ENCODE measurements around the gene PDAP1. TPM values are rescaled to one million over a fixed set of nuclear protein-coding genes. Genes with fewer than 3 reads are reported as not detected.

PDAP1 gene
- total RNA-seq, 2 experiments from 2014 or later: 207 to 213 TPM

DNA sequence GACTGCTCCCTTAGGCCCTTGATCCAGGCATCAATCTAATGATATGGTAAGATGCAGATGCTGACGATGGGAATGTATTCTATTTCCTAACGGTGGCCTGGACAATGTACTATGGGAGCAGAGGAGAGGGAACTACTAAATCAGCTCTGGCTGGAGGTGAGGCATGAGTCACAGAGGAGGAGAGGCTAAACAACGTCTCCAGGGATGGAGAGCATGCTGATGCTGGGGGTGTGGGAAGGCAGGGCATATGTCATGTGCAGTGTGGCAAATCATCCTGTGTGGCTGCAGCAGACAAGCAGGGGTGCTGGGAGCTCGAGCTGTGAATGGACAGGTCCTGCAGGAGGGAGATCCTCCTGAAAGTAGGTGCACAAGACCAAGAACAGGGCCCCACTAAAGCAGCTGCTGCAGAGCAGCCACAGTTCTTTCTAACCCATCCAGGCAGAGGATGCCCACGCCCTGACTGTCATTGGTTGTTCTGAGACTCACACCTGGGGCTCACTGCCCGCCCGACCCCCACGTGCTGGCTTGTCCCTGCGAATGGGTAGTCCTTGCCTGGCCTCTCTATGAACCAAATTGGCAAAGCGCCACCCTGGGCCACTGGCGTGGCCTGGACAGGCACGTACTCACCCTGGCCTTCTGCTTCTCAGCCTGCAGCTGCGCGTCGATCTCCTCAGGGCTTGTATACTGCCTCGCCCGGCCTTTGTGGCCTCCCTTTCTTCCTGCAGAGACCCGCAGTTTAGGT, 4.0 kb downstream of the PDAP1 start:
- ChIA-PET POLR2A (interaction anchor here (5.3 kb wide), 1 partner anchor 10 kb away, joined by 38 read pairs; no protein-coding TSS in a partner anchor), CTCF (interaction anchor here (1.3 kb wide), 1 partner anchor 18 kb away, joined by 4 read pairs; no protein-coding TSS in a partner anchor)

DNA sequence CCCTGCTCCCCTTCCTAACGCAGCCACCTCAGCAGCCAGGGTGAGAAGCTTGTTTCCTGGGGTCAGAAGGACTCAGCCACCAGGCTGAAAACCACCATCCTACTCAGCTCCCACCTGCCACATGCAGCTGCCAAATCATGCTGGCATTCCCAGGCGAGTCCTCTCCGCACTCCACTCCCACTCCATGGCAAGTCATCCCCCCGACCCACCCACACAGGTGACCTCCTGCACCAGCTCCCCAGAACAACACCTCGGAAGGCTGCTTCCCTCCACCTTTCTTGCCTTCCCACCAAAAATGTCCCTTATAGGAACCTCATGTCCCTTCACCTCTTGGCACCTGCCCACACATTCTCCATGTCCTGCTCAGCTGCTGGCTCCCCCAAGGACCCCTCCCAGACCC, 4.6 kb downstream of the PDAP1 start:
- POLR2A ChIA-PET: no interaction called here
- CTCF ChIA-PET: interaction anchor here (1.3 kb wide), 1 partner anchor 17 kb away, joined by 4 read pairs; no protein-coding TSS in a partner anchor

DNA sequence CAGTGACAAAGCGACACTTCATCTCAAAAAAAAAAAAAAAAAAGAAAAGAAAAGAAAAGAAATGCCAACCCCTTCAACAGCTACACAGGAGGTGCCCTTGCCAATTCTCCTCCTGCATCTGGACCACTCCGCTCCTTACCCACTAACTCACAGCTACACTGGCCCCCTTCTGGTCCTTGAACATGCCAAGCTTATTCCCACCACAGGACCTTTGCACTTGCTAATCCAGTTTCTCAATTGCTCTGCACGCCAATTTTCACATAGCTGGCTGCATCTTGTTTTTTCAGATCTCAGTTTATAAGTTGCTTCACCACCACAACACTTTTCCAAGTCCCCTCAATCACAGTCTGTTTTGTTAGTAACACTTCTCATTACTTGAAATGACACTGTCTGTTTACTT, 5.5 kb downstream of the PDAP1 start:
- ChIA-PET POLR2A (no interaction called here), CTCF (interaction anchor here (0.6 to 1.0 kb wide), 3 partner anchors 10 to 57 kb away, joined by 3 to 5 read pairs (median 4); no protein-coding TSS in a partner anchor)

DNA sequence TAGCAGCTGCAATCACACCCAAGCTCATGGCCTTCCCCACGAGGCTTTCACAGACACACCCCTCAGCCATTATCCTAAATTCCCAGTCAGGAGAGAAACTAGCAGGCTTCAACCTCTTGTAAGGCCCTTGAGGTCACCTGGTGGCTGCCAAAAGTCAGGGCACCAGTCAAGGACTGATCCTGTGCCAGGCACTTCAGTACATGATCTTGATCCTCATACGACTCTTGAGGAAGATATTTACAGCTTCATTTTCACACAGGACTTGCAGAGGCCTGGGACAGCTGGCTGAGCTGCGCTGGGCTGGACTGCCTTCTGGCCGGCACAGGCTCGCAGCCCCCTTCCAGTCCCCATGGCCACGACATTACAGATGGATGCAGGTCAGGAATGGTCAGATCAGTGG, 8.8 kb downstream of the PDAP1 start:
- POLR2A ChIA-PET: interaction anchor here (1.0 to 1.6 kb wide), 2 partner anchors 9 kb away, joined by 3 to 9 read pairs; partner anchors contain the start of genes BUD31 and PDAP1
- CTCF ChIA-PET: no interaction called here

DNA sequence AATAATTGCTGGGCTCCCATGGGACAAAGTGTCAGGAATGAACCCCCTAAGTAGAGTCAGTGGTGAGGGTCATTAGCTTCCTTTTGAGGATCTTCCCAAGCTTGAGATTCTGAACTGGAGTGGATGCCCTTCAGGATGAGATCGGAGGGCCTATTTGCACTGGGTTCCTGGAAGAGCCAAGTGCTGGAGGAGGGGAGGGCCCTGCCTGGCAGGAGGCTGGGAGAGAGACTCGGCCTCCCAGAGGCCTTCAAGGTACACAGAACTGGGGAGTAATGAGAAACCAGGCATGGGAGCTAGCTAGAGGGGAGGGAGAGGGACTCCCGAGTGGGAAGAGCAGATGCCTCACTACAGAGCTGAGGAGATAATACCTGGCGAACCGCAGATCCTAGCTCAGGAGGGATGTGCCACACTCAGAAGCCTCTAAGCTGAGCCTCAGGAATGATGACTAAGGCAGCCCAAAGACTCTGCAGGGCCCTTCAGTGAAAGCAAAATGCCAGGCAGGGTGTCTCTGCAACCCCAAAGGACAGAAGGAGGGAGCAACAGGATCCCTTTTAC, 9.4 kb downstream of the PDAP1 start:
- ChIA-PET CTCF (interaction anchor here (1.2 kb wide), 1 partner anchor 8 kb away, joined by 3 read pairs; no protein-coding TSS in a partner anchor), POLR2A (interaction anchor here (0.6 to 1.6 kb wide), 3 partner anchors 9 to 375 kb away, joined by 3 to 9 read pairs (median 8); partner anchors contain the start of genes BUD31 and PDAP1)

DNA sequence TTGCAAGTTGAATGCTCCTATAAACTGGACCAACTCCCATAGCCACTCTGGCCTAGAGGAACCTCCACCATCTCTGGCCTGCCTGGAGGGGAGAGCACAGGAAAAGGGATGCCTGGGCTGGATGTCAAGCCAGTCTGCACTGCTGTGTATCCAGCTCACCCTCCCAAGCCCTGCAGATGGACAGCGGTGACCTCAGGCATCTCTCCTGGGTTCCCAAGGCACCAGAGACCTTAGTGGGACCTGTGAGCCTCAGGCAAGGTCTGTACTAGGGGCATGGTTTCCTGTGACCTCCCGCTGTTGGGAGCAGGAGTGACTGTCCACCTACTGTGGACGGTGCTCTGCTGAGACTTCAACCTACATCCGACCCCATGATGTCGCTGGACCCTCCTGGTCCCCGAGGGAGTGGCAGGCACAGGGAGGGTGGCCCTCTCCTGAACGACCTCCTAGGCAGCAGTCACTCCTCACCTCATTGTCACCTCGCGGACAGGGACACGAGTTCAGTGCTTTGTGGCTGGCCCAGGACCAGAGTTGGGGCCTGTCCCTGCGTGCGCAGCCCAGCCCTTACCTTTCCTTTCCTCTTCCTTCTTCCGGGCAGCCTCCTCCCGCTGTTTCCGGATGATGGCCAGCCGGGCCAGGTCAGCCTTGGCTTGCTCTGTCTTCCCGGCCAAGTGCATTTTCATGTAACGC, 11.0 kb downstream of the PDAP1 start:
- ChIA-PET CTCF (interaction anchor here (0.6 kb wide), 1 partner anchor 147 kb away, joined by 3 read pairs; no protein-coding TSS in a partner anchor), POLR2A (interaction anchor here (1.5 kb wide), 1 partner anchor 10 kb away, joined by 3 read pairs; no protein-coding TSS in a partner anchor)

DNA sequence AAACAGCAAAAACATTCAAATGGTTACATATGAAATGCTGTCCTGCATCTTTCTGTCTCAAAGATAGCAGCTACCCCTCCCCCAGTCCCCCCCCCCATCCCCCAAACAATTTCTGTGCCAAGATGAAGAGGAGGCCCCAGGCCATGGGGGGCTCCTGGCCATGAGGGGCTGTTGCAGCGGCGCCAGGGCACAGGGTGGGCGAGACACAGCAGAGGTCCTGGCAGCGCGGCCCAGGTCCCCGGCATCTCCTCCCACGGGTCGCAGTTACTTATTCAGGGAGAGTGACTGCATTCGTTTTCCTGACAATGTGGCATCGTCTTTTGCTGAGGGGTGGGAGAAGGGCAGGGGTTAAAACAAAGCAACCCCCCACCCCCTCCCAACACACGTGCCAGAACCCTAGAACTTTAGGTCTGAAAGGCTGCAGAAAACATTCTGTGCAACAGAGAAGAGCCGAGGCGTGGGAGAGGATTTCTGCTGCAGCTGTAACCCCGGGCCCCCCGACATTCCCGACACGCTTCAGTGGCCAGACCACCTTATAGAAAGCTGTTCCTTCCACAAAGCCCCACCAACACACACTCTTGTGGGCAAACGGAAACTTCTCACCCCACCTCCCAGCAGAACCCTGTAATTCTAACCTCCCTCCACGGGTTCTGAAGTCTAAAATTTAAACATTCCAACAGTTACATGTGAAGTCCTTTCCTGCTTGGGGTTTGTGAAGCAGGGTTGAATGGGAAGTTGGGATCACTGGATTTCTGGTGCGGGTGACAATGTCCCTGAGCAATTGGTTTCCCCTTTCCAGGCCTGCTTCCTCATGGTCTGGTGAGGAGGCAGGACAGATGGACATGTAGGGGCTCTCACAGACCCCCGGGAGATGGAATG, 11.7 kb downstream of the PDAP1 start:
- CTCF ChIA-PET: no interaction called here

DNA sequence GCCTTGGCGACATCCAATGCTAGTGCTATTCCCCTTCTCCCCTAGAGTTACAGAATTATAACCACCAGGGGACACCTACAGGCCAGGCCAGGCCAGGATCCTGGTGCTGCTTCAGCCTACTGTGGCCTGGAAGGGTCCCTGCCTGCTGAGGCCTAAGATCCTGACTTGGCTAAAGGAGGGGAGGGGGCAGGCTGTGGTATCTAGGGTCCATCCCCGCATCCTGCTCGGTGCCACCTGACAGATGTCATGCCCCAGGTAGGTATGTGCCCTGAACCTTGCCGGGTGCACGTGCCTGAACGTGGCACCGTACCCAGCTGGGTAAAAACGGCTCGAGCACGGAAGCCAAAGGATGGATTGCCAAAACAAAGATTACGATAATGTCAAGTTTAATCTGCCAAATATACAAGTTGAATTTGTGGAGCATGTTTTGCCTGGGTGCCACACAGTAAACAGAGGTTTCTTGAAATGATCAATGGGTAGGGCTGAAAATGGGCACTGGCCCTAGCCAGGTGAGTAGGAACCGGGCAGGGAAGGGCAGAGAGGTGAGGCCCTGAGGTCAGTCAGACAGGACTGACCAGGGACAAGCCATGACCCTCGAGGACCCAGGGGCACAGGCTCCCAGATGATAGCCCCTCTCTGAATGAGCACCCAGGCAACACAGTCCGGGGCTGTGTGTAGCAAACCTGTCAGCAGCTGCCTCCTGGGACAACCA, 12.6 kb downstream of the PDAP1 start:
- ChIA-PET POLR2A (interaction anchor here (4.6 kb wide), 1 partner anchor 11 kb away, joined by 38 read pairs; the partner anchor contains the start of genes BUD31 and PDAP1), CTCF (interaction anchor here (2.2 kb wide), 1 partner anchor 12 kb away, joined by 8 read pairs; the partner anchor contains the start of genes BUD31 and PDAP1)

More for the DNA sequence above, 11.7 kb downstream of the PDAP1 start:
- POLR2A ChIA-PET: interaction anchor here (1.5 to 4.6 kb wide), 2 partner anchors 10 to 11 kb away, joined by 3 to 38 read pairs; partner anchors contain the start of genes BUD31 and PDAP1

DNA sequence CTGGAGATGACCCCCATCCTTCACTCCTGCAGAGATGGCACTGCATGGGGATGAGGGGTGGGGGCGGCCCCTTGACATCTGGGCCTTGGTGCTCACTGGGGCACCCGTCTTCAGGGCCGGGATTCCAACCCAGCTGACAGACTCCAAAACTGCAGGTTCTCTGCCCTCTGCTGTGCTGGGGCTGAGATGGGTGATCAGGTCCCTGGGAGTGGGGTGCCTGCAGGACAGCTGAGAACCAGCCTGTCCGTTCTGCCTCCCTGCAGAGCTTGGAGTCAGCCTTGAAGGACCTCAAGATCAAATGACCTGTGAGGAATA, 14.3 kb downstream of the PDAP1 start:
- CTCF ChIA-PET: interaction anchor here (0.6 to 2.2 kb wide), 4 partner anchors 14 to 1996 kb away, joined by 3 to 8 read pairs (median 3); partner anchors contain the start of genes BUD31 and PDAP1

DNA sequence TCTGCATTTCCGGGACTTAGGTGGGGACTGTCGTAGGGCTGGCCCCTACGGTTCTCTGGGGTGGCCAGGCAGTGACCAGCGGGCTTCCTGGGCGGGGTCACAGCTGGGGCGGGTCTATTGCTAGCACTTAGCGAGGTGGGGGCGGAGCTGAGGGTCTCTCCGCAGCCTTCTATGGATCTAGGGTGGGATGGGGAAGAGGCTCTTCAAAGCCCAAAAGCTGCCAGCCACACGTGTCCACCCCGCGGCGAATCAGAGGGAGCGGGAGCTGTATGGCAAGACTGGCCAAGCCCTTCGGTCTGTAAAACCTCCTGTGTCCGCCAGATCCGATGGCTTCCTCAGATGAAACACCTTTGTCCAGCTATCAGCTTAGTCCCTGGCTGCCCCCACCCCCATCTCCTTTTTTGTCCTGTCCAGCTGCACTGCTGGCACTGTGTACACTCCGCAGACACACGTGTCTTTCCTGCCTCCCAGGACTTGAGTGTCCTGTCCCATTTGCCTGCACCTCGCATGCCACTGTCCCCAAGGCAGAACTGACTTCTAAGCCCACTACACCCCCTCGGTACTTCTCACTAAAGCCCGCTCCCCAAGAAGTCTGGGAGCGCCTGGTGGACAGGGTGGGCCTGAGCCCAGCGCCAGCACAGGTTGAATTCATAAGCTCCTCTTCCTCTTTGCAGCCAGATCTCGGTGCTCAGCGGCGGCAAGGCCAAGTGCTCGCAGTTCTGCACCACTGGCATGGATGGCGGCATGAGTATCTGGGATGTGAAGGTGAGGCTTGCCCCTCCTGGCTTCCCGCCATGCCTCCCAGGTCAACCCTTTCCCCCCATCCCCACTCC, 14.8 kb downstream of the PDAP1 start:
- ChIA-PET POLR2A (interaction anchor here (0.5 to 4.6 kb wide), 4 partner anchors 8 to 755 kb away, joined by 6 to 38 read pairs (median 9); partner anchors contain the start of genes BUD31 and PDAP1), CTCF (interaction anchor here (0.6 to 2.2 kb wide), 5 partner anchors 13 to 1485 kb away, joined by 3 to 8 read pairs (median 3); partner anchors contain the start of genes BUD31 and PDAP1)

More for the DNA sequence above, 14.3 kb downstream of the PDAP1 start:
- POLR2A ChIA-PET: interaction anchor here (0.7 to 4.6 kb wide), 2 partner anchors 9 to 13 kb away, joined by 12 to 38 read pairs; partner anchors contain the start of genes BUD31 and PDAP1

DNA sequence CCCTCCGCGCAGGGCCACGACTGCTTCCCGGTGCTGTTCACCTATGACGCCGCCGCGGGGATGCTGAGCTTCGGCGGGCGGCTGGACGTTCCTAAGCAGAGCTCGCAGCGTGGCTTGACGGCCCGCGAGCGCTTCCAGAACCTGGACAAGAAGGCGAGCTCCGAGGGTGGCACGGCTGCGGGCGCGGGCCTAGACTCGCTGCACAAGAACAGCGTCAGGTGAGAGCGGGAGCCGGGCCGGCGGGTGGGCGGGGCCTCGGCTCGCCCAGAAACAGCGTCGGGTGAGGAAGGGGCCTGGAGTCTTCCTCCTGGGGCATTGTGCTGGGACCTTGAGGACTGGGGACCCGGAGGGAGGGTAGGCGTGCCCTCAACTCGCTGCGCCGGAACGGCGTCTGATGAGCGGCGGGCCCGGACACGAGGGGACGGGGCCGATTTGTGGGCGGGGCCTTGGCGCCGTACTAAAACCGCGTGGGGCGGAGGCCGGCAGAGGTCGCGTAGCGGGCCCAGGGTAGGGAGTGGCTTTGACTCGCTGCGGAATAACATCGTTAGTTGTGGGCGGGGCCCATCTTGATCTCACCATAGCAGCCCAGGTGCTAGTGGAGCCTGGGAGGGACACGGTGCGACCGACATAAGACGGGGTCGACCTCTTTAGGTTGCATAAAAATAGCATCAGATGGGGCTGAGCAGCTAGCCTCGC, 15.6 kb downstream of the PDAP1 start:
- ChIA-PET POLR2A (interaction anchor here (0.5 to 4.6 kb wide), 4 partner anchors 14 to 755 kb away, joined by 3 to 38 read pairs (median 6); partner anchors contain the start of genes BUD31 and PDAP1), CTCF (interaction anchor here (0.6 to 2.1 kb wide), 5 partner anchors 10 to 55 kb away, joined by 3 to 9 read pairs (median 4); partner anchors contain the start of genes BUD31 and PDAP1)

DNA sequence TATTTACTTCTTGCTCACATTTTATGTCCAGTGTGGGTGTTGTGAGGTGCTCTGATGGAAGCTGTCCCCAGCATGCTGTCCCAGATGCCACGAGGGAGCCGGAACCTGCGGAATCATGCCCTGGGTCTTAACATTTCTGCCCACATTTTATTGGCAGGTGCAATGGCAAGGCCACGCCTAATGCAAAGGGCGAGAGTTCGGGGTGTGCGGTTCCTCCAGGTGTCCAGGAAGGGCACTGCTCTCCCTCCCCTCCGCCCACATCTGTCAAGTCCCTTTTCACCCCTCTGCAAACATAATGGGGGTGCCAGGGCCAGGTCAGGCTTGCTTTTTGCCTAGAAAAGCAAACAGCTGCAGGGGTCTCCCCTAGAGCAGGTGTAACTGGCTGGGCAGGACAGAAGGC, 16.4 kb downstream of the PDAP1 start:
- CTCF ChIA-PET: interaction anchor here (0.6 to 2.1 kb wide), 5 partner anchors 10 to 25 kb away, joined by 3 to 9 read pairs (median 4); partner anchors contain the start of genes BUD31 and PDAP1
- POLR2A ChIA-PET: interaction anchor here (0.6 to 4.6 kb wide), 3 partner anchors 15 to 72 kb away, joined by 3 to 38 read pairs (median 5); partner anchors contain the start of genes BUD31 and PDAP1

DNA sequence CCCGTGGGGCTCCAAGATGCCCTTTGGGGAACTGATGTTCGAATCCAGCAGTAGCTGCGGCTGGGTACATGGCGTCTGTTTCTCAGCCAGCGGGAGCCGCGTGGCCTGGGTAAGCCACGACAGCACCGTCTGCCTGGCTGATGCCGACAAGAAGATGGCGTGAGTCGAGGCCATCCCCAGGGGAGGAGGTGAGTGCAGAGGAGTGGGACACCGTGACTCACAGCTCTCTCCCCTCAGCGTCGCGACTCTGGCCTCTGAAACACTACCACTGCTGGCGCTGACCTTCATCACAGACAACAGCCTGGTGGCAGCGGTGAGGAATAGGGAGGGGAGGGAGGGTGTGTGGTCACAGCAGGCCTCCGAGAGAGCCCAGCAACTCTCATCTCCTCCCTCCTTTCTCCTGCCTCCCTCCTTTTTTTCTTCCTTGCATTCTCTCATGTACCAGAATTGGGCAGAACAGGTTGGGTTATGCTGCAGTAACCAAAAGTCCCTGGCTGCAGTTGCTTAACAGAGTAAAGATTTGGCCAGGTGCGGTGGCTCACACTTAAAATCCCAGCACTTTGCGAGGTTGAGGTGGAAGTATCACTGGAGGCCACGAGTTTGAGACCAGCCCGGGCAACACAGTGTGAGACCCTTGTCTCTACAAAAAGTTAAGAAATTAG, 17.3 kb downstream of the PDAP1 start:
- CTCF ChIA-PET: interaction anchor here (1.5 to 2.1 kb wide), 2 partner anchors 9 to 17 kb away, joined by 5 to 9 read pairs; partner anchors contain the start of genes BUD31 and PDAP1
- POLR2A ChIA-PET: interaction anchor here (0.7 to 0.8 kb wide), 2 partner anchors 8 to 52 kb away, joined by 3 to 4 read pairs; no protein-coding TSS in a partner anchor

DNA sequence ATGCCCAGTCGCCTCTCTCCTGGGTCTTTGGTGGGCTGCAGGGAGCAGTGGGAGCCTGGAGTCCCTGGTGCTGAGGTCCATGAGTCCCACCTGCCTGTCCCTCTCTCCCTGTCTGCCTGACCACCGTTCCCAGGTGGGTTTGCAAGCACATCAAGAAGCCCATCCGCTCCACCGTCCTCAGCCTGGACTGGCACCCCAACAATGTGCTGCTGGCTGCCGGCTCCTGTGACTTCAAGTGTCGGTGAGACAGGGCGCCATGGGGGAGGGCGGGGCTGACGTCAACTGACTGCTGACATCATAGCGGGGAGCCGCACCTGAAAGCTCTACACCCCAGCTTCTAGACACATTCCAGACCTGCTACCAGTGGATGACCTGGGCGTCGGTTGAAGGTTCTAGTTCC, 18.6 kb downstream of the PDAP1 start:
- ChIA-PET CTCF (interaction anchor here (1.5 kb wide), 1 partner anchor 11 kb away, joined by 5 read pairs; no protein-coding TSS in a partner anchor), POLR2A (interaction anchor here (0.6 kb wide), 2 partner anchors 17 to 70 kb away, joined by 3 read pairs; no protein-coding TSS in a partner anchor)

DNA sequence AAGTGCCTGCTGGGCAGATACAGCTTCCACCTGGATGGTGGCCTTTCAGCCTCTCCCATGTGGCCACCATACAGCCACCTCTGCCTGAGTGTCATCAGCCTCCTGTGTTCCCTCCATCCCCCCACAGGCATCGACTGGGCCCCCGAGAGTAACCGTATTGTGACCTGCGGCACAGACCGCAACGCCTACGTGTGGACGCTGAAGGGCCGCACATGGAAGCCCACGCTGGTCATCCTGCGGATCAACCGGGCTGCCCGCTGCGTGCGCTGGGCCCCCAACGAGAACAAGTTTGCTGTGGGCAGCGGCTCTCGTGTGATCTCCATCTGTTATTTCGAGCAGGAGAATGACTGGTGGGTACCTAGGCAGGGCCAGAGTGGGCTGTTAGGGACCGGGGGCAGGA, 20.5 kb downstream of the PDAP1 start:
- POLR2A ChIA-PET: no interaction called here

More for the DNA sequence above, 20.5 kb downstream of the PDAP1 start:
- CTCF ChIA-PET: no interaction called here
